Epithelial cell of esophagus (primary cell): ENCODE measurements around the gene DCX.

Experiments
- DNase-seq: peaks from one replicate; pipeline ENCODE4 v3.0.0; 2010; ENCODE audit warnings: low read depth
- H3K4me3 ChIP-seq: 2 replicates; pipeline ENCODE4 v1.5.1; 2011; ENCODE audit warnings: mild to moderate bottlenecking, low read length, control low read depth
- CTCF ChIP-seq: IDR thresholded peaks from 2 replicates; pipeline ENCODE4 v1.5.1; 2011; ENCODE audit warnings: low read depth, mild to moderate bottlenecking, low read length, control low read depth, inconsistent platforms; ENCODE audit not compliant: insufficient read depth; ENCODE audit errors: missing control alignments

The DCX gene

GRCh38 chrX:111254896-111255693, 156.9 kb downstream of the DCX start:
- H3K4me3 ChIP-seq: no peak overlapping the region
- no peak for TF ChIP-seq CTCF
- peak; percentile 30 for DNase-seq

- no peak overlapping the region for H3K4me3 ChIP-seq
- peak; percentile 43 for TF ChIP-seq CTCF
- DNase-seq: peak; percentile 16
Observed at GRCh38 chrX:111244235-111244750, 167.7 kb downstream of the DCX start.
